ENCODE data around the gene CPSF4. TPM values are rescaled to one million over a fixed set of nuclear protein-coding genes. Genes with fewer than 3 reads are reported as not detected.
A peak's percentile ranks its signal among the peaks of the same experiment; 100 is the strongest.

Gene CPSF4
- total RNA-seq (10 to 100 TPM; 15.2 to 26.2 (median 21.5) TPM), polyA plus RNA-seq (10 to 100 TPM; 29.2 to 42.5 TPM)

DNA sequence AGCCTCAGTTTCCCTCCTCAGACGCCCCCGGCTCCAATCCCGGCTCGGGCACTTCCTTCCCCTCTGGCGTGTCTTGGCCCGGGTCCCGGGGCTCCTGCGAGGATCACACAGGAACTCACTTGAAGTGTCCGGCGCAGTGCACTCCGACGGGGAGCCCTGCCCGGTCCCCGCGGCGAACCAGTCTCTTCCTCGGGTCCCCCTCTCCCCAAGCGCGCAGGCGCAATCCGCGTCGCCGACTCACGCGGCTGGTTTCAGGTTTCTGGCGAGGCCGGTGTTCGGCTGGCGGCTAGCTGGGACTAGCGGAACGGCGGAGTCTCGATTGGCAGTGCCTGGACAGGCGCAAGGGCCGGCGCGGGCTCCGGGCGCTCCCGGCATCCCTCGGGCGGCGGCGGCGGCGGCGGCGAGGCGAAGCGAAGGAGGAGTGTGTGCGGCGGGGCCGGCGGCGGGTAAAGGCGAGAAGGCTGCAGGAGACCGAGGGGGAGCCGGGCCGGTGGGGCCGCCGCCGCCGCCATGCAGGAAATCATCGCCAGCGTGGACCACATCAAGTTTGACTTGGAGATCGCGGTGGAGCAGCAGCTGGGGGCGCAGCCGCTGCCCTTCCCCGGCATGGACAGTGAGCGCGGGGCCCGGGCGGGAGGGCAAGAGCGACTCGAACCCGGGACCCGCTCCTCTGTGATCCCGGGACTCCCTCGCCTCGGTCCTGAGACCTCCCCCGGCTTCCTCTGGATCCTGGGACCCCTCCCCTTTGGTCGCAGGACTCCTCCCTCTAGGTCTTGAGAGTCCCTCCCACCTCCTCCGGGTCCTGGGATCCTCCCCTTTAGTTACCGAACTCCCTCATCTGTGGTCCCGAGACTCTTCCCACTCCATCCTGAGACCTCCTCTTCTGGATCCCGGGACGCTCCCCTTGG is at the start of gene CPSF4, which contains the start of gene PTCD1:
CPSF4 (plus strand) TSS at position 371 of the 908 bp plus-strand sequence; CDS start at position 511, 140 bp downstream.
PTCD1 (minus strand) TSS at position 226 of the 908 bp plus-strand sequence. CDS start 3,556 bp downstream, outside the sequence.
- ATAC-seq, result peak; percentile 98 to 99 (median 98)
- TF ChIP-seq, protein P1, sequence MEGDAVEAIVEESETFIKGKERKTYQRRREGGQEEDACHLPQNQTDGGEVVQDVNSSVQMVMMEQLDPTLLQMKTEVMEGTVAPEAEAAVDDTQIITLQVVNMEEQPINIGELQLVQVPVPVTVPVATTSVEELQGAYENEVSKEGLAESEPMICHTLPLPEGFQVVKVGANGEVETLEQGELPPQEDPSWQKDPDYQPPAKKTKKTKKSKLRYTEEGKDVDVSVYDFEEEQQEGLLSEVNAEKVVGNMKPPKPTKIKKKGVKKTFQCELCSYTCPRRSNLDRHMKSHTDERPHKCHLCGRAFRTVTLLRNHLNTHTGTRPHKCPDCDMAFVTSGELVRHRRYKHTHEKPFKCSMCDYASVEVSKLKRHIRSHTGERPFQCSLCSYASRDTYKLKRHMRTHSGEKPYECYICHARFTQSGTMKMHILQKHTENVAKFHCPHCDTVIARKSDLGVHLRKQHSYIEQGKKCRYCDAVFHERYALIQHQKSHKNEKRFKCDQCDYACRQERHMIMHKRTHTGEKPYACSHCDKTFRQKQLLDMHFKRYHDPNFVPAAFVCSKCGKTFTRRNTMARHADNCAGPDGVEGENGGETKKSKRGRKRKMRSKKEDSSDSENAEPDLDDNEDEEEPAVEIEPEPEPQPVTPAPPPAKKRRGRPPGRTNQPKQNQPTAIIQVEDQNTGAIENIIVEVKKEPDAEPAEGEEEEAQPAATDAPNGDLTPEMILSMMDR (IDR thresholded peaks at IDR 0.05), result no peak
- no peak for FAIRE-seq
- Histone ChIP-seq H3K36me3 (peaks cover 0 to 9% (median 0%) of the 10 kb centered on the region in 3 donors), H3K9me3 (no peaks in the 10 kb centered on the region), H3K4me1 (peaks cover 0 to 13% (median 7%) of the 10 kb centered on the region in 3 donors), H3K4me3 (peak within 1 kb of the TSS; percentile 94 to 100 (median 100)), H3K27ac (peak within 1 kb of the TSS in 3 of 4 donors; percentile 60 to 73 (median 67)), H3K27me3 (no peaks in the 10 kb centered on the region)
- peak; percentile 95 to 99 (median 96) for DNase-seq
- WGBS, 2 donors, result 0 to 1% methylated on average over 62 to 89 of the region's 89 CpGs
- intact Hi-C loops (cut with DNase I), result no loop called here

DNA sequence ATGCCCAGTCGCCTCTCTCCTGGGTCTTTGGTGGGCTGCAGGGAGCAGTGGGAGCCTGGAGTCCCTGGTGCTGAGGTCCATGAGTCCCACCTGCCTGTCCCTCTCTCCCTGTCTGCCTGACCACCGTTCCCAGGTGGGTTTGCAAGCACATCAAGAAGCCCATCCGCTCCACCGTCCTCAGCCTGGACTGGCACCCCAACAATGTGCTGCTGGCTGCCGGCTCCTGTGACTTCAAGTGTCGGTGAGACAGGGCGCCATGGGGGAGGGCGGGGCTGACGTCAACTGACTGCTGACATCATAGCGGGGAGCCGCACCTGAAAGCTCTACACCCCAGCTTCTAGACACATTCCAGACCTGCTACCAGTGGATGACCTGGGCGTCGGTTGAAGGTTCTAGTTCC is 49.0 kb upstream of the CPSF4 start:
- Histone ChIP-seq H3K36me3 (peaks cover 0 to 11% (median 5%) of the 10 kb centered on the region in 3 donors), H3K9me3 (no peaks in the 10 kb centered on the region), H3K4me3 (no peak overlapping the region), H3K27ac (no peak overlapping the region), H3K27me3 (no peaks in the 10 kb centered on the region), H3K4me1 (peaks cover 0 to 6% (median 4%) of the 10 kb centered on the region in 3 donors)
- FAIRE-seq (no peak), ATAC-seq (no peak), DNase-seq (no peak)
- TF ChIP-seq, protein P1 (IDR thresholded peaks at IDR 0.05), result no peak
- intact Hi-C loops (cut with DNase I), result no loop called here
- WGBS, 2 donors, result 91 to 92% methylated on average over 13 of the region's 13 CpGs

DNA sequence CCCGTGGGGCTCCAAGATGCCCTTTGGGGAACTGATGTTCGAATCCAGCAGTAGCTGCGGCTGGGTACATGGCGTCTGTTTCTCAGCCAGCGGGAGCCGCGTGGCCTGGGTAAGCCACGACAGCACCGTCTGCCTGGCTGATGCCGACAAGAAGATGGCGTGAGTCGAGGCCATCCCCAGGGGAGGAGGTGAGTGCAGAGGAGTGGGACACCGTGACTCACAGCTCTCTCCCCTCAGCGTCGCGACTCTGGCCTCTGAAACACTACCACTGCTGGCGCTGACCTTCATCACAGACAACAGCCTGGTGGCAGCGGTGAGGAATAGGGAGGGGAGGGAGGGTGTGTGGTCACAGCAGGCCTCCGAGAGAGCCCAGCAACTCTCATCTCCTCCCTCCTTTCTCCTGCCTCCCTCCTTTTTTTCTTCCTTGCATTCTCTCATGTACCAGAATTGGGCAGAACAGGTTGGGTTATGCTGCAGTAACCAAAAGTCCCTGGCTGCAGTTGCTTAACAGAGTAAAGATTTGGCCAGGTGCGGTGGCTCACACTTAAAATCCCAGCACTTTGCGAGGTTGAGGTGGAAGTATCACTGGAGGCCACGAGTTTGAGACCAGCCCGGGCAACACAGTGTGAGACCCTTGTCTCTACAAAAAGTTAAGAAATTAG is 47.7 kb upstream of the CPSF4 start:
- H3K9me3 ChIP-seq, result no peaks in the 10 kb centered on the region
- H3K27me3 ChIP-seq, result no peaks in the 10 kb centered on the region
- ATAC-seq (no peak), FAIRE-seq (no peak), DNase-seq (no peak)
- WGBS, 2 donors, result 94 to 96% methylated on average over 23 of the region's 23 CpGs
- TF ChIP-seq, protein P1 (IDR thresholded peaks at IDR 0.05), result no peak
- H3K4me1 ChIP-seq, result peaks cover 0 to 6% (median 4%) of the 10 kb centered on the region in 3 donors
- no peak overlapping the region for H3K4me3 ChIP-seq
- H3K27ac ChIP-seq, result no peak overlapping the region
- intact Hi-C loops (cut with DNase I), result no loop called here
- H3K36me3 ChIP-seq, result peaks cover 0 to 11% (median 5%) of the 10 kb centered on the region in 3 donors

DNA sequence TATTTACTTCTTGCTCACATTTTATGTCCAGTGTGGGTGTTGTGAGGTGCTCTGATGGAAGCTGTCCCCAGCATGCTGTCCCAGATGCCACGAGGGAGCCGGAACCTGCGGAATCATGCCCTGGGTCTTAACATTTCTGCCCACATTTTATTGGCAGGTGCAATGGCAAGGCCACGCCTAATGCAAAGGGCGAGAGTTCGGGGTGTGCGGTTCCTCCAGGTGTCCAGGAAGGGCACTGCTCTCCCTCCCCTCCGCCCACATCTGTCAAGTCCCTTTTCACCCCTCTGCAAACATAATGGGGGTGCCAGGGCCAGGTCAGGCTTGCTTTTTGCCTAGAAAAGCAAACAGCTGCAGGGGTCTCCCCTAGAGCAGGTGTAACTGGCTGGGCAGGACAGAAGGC is 46.7 kb upstream of the CPSF4 start:
- DNase-seq, result no peak
- TF ChIP-seq, protein P1 (IDR thresholded peaks at IDR 0.05), result no peak
- Histone ChIP-seq H3K27me3 (no peaks in the 10 kb centered on the region), H3K4me3 (peak overlapping the region in 3 of 4 donors; percentile 31 to 72 (median 68)), H3K4me1 (peaks cover 0 to 6% (median 4%) of the 10 kb centered on the region in 3 donors), H3K9me3 (no peaks in the 10 kb centered on the region), H3K27ac (peak overlapping the region in 2 of 4 donors; percentile 67 to 69), H3K36me3 (peaks cover 0 to 7% (median 5%) of the 10 kb centered on the region in 3 donors)
- FAIRE-seq, result no peak
- intact Hi-C loops (cut with DNase I), result no loop called here
- no peak for ATAC-seq
- 69 to 70% methylated on average over 8 of the region's 8 CpGs for WGBS, 2 donors
